ENCODE data around the gene TFF1. TPM values are rescaled to one million over a fixed set of nuclear protein-coding genes. Genes with fewer than 3 reads are reported as not detected.
A peak's percentile ranks its signal among the peaks of the same experiment; 100 is the strongest.

Gene TFF1
- polyA plus RNA-seq, 3 donors from 2014 or later, result not detected

GRCh38 chr21:42347601-42348327 lies 18.6 kb downstream of the TFF1 start:
- H3K27ac Mint-ChIP-seq, result no peak overlapping the region
- DNase-seq, result no peak
- H3K4me3 Mint-ChIP-seq, result no peak overlapping the region
- H3K9me3 Mint-ChIP-seq, result no peaks in the 10 kb centered on the region
- H3K36me3 Mint-ChIP-seq, result no peaks in the 10 kb centered on the region
- H3K4me1 Mint-ChIP-seq, result no peaks in the 10 kb centered on the region
- peaks cover 0 to 13% (median 6%) of the 10 kb centered on the region in 3 donors for H3K27me3 Mint-ChIP-seq (ENCODE audit: low read depth in 3 of 3)

- peaks cover 0 to 13% (median 6%) of the 10 kb centered on the region in 3 donors for H3K27me3 Mint-ChIP-seq (ENCODE audit: low read depth in 3 of 3)
- H3K4me1 Mint-ChIP-seq, result no peaks in the 10 kb centered on the region
These were observed 19.3 kb downstream of the TFF1 start for GRCh38 chr21:42346866-42347600.

GRCh38 chr21:42346441-42346840 lies 19.9 kb downstream of the TFF1 start:
- Mint-ChIP-seq H3K27ac (no peak overlapping the region), H3K36me3 (no peaks in the 10 kb centered on the region), H3K9me3 (no peaks in the 10 kb centered on the region), H3K27me3 (ENCODE audit: low read depth in 3 of 3) (peaks cover 0 to 10% (median 6%) of the 10 kb centered on the region in 3 donors), H3K4me1 (no peaks in the 10 kb centered on the region), H3K4me3 (no peak overlapping the region)
- DNase-seq, result no peak

More at GRCh38 chr21:42346866-42347600, 19.3 kb downstream of the TFF1 start:
- Mint-ChIP-seq H3K27ac (no peak overlapping the region), H3K4me3 (no peak overlapping the region), H3K36me3 (no peaks in the 10 kb centered on the region), H3K9me3 (no peaks in the 10 kb centered on the region)
- DNase-seq, result no peak

DNA sequence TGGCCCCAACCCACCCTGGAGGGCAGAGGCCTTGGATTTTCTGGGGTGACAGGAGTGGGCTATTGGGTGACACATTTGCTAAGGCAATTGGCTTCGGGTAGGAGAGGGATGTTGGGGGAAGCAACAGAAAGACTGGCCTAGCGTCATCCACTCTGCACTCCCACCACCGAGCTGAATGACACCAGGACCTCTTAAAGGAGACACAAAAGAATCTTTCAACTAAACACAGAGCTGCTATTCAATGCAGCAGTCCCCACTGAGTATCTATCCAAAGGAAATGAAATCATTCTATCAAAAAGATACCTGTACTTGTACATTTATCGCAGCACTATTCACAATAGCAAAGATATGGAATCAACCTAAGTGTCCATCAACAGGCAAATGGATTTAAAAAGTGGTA lies 21.7 kb downstream of the TFF1 start:
- DNase-seq, result no peak
- H3K27ac Mint-ChIP-seq, result no peak overlapping the region
- no peaks in the 10 kb centered on the region for H3K4me1 Mint-ChIP-seq

DNA sequence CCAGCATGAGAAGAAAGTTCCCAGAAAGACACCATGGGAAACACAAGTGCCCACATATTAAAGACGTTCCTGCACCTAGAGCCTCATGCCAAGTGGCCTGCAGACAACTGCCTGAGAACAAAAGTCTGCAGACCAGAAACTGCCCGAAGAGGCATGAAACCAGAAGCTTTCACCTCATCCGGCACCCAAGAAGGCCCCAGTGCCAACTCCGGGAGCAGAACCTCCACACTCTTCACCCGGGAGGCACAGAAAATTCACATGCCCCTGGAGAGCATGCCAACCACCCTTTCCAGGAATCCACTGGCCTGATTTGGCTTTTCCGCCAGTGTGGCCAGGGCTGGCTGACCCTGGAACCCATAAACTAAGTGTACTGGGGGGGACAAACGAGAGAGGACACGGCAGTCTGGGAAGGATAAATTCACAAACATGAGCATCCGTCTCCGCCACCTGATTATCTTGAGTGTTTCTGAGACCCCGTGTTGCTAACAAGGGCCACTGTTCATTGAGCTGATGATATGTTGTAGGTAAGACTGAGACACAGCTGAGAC lies 22.3 kb downstream of the TFF1 start:
- Mint-ChIP-seq H3K27ac (no peak overlapping the region), H3K9me3 (no peaks in the 10 kb centered on the region), H3K4me3 (no peak overlapping the region), H3K4me1 (no peaks in the 10 kb centered on the region), H3K27me3 (ENCODE audit: low read depth in 3 of 3) (peaks cover 0 to 6% (median 5%) of the 10 kb centered on the region in 3 donors), H3K36me3 (no peaks in the 10 kb centered on the region)
- no peak for DNase-seq

More for the DNA sequence above, 21.7 kb downstream of the TFF1 start:
- Mint-ChIP-seq H3K36me3 (no peaks in the 10 kb centered on the region), H3K9me3 (no peaks in the 10 kb centered on the region), H3K27me3 (ENCODE audit: low read depth in 3 of 3) (peaks cover 0 to 6% (median 5%) of the 10 kb centered on the region in 3 donors), H3K4me3 (no peak overlapping the region)

DNA sequence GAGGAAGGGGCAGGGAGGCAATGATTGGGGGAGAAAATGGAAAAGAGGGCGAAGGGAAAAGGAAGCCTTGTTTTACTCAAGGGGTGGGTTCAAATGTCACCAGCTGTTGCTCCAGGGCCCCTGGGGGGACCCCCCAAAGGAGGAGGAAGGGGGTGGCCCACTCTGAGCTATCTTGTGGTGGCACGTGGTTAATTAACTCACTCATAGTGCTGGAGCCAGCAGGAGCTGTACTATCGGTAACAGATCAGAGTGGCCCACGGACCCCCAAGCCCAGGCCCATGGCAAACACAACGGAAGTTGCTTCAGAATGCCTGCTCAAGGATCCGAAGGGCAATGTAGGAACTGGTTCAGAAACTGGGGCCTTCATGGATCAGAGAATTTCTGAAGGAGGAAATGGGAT lies 22.8 kb downstream of the TFF1 start:
- H3K27me3 Mint-ChIP-seq (ENCODE audit: low read depth in 3 of 3), result peaks cover 0 to 6% (median 5%) of the 10 kb centered on the region in 3 donors

GRCh38 chr21:42343101-42343500 lies 23.2 kb downstream of the TFF1 start:
- Mint-ChIP-seq H3K36me3 (no peaks in the 10 kb centered on the region), H3K4me3 (no peak overlapping the region), H3K27ac (no peak overlapping the region), H3K9me3 (no peaks in the 10 kb centered on the region), H3K4me1 (peaks cover 0 to under 1% of the 10 kb centered on the region in 2 donors), H3K27me3 (ENCODE audit: low read depth in 3 of 3) (peaks cover 0 to 6% (median 4%) of the 10 kb centered on the region in 3 donors)
- DNase-seq, result no peak

More for the DNA sequence above, 22.8 kb downstream of the TFF1 start:
- no peaks in the 10 kb centered on the region for H3K9me3 Mint-ChIP-seq
- no peak for DNase-seq
- no peak overlapping the region for H3K4me3 Mint-ChIP-seq
- H3K4me1 Mint-ChIP-seq, result no peaks in the 10 kb centered on the region
- H3K27ac Mint-ChIP-seq, result no peak overlapping the region
- H3K36me3 Mint-ChIP-seq, result no peaks in the 10 kb centered on the region

DNA sequence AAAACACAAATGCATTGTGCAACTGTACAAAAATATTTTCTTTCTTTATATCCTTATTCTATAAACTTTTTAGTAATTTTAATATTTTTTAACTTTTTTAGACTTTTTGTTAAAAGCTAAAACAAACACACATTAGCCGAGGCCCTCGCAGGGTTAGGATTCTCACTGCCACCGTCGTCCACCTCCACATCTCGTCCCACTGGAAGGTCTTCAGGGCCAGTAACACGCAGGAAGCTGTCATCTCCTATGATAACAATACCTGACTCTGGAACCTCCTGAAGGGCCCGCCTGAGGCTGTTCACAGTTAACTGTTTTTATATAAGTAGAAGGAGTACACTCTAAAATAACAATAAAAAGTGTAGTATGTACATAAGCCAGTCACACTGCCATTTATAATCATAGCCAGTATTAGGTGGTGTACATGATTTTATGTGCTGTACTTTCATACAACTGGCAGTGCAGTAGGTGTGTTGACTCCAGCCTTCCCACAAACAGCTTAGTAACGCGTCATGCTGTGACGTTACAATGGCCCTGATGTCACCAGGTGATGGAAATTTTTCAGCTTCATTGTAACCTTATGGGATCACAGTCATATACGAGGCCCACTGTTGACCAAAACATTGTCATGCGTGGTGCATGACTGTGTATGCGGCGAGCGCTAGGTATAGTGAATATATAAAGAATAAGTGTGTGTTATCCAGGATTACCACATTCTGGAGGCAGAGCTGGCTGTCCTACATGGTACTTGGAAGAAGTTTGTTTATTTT lies 24.4 kb downstream of the TFF1 start:
- H3K27me3 Mint-ChIP-seq (ENCODE audit: low read depth in 3 of 3), result peaks cover 4 to 12% (median 4%) of the 10 kb centered on the region in 3 donors
- H3K27ac Mint-ChIP-seq, result no peak overlapping the region
- no peak for DNase-seq

DNA sequence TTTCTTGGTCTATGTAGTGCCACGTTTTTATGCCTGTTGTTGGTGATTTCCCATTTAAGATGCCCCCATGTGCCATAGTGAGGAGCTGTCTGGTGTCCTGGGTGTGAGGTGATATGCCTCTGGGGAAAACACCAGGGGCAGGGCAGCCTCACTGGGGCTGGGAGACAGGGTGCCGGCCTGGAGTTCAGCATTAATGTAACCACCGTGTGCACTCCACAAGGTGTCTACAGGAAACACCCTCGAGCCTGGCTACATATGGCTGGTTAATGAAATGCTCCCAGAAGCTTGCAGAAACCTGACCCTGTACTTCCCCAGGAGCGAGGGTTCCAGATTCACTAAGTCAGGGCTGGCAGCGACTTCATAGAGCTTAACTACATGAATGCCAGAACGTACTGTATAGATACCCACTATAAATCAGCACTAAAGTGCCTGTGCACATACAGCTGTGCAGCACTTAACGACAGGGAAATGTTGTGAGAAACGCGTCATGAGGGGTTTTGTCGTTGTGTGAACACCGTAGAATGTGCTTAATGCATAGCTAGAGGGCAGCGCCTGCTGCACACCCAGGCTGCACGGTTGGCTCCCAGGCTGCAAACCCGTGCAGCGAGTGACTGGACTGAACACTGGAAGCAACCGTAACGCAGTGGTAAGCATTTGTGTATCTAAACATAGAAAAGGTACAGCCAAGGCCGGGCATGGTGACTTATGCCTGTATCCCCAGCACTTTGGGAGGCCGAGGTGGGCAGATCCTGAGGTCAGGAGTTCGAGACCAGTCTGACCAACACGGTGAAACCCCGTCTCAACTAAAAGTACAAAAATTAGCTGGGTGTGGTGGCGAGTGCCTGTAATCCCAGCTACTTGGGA lies 25.9 kb downstream of the TFF1 start:
- no peaks in the 10 kb centered on the region for H3K9me3 Mint-ChIP-seq
- no peak overlapping the region for H3K4me3 Mint-ChIP-seq
- peaks cover 4 to 7% of the 10 kb centered on the region in 2 donors for H3K4me1 Mint-ChIP-seq
- no peak for DNase-seq
- H3K36me3 Mint-ChIP-seq, result no peaks in the 10 kb centered on the region
- H3K27ac Mint-ChIP-seq, result no peak overlapping the region
- peaks cover 4 to 12% (median 6%) of the 10 kb centered on the region in 3 donors for H3K27me3 Mint-ChIP-seq (ENCODE audit: low read depth in 3 of 3)

More for the DNA sequence above, 24.4 kb downstream of the TFF1 start:
- H3K4me3 Mint-ChIP-seq, result no peak overlapping the region
- H3K4me1 Mint-ChIP-seq, result peaks cover 4 to 7% of the 10 kb centered on the region in 2 donors
- H3K36me3 Mint-ChIP-seq, result no peaks in the 10 kb centered on the region
- H3K9me3 Mint-ChIP-seq, result no peaks in the 10 kb centered on the region

GRCh38 chr21:42338729-42339715 lies 27.3 kb downstream of the TFF1 start:
- H3K27ac Mint-ChIP-seq, result no peak overlapping the region
- H3K4me1 Mint-ChIP-seq, result peaks cover 4 to 7% of the 10 kb centered on the region in 2 donors
- H3K27me3 Mint-ChIP-seq (ENCODE audit: low read depth in 3 of 3), result peaks cover 4 to 10% (median 6%) of the 10 kb centered on the region in 3 donors
- no peaks in the 10 kb centered on the region for H3K36me3 Mint-ChIP-seq
- no peak overlapping the region for H3K4me3 Mint-ChIP-seq
- no peak for DNase-seq
- no peaks in the 10 kb centered on the region for H3K9me3 Mint-ChIP-seq

GRCh38 chr21:42337830-42338728 lies 28.3 kb downstream of the TFF1 start:
- Mint-ChIP-seq H3K27me3 (ENCODE audit: low read depth in 3 of 3) (peaks cover 6 to 9% (median 6%) of the 10 kb centered on the region in 3 donors), H3K4me1 (peaks cover 4 to 7% of the 10 kb centered on the region in 2 donors), H3K4me3 (peak overlapping the region in 1 of 5 donors; percentile 27), H3K27ac (no peak overlapping the region), H3K36me3 (no peaks in the 10 kb centered on the region), H3K9me3 (no peaks in the 10 kb centered on the region)
- DNase-seq, result peak; percentile 52 to 67 (median 57)
